ENCODE results near the gene LRRD1. TPM values are rescaled to one million over a fixed set of nuclear protein-coding genes. Genes with fewer than 3 reads are reported as not detected.
"Not testable (repeated sequence)": the region's sequence is repeated elsewhere in the genome, so short reads cannot be mapped to it uniquely, and the experiment has no call there.

Gene LRRD1
- total RNA-seq, 1 experiment from 2014 or later = not detected

- not testable (repeated sequence) for DNase-seq (ENCODE audit: low read depth)
Measured at GRCh38 chr7:92142791-92143190, 36.2 kb downstream of the LRRD1 start.

DNA sequence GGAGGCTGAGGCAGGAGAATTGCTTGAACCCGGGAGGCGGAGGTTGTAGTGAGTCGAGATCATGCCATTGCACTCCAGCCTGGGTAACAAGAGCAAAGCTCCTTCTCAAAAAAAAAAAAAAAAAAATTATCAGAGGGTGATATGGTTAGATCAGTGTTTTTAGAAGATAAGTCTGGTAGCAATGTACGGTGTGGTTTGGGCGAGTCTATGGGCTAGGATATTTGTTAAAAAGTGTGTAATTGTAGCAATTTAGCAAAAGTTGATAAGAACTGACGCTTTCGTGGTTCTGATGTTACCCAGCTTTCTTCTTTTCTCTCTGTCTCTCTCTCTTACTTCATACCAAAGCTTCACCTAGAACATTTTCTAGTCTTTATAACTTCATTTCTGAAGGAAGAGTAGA lies 37.8 kb downstream of the LRRD1 start:
- DNase-seq (ENCODE audit: low read depth) = no peak

- peak; percentile 72 for DNase-seq (ENCODE audit: low read depth)
Measured at GRCh38 chr7:92137557-92137956, 41.4 kb downstream of the LRRD1 start.

DNA sequence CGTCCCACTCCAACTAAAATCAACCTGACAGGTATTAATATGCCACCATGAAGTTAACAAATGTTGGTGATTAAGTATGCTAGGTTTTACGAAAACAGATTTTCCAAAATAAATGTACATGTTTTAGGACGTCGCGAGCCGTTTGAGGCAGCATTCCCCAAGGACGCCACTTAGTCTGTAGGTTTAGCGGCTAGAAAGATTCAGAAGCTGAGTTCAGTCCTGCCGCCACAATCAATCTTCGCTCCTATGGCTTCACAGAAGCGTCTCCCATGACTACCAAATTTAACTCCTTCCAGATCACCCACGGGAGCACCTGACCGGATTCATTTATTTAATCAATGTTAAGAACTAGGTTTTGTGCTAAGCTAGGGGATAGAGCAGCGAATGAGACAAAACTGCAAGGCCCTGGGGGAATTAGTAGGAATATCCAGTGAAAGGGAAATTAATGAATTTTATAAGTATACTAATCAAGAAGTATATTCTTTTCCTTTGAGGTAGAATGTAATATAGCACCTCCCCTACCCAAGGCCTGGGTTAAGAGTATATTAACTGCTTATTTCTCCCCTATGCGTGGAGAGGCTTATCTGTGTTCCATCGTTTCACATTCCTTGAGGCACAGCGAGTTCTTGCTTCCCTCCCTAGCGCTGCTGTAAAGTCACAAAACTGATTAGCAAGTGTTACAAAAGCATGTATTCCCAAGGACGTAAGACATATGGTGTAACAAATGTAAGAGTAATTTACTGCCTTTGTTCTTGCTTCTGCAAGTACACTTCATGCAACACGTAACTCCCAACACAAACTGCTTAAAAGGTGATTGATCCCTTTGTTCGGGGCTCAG lies 43.7 kb downstream of the LRRD1 start:
- peak; percentile 16 for DNase-seq (ENCODE audit: low read depth)

GRCh38 chr7:92134271-92135051 lies 44.5 kb downstream of the LRRD1 start, which contains the start of gene CYP51A1:
Gene CYP51A1, minus strand, starts transcription at chr7:92134477. Its CDS starts 113 bp downstream, at chr7:92134364.
- DNase-seq (ENCODE audit: low read depth) = peak; percentile 88

GRCh38 chr7:92133737-92134270 lies 45.1 kb downstream of the LRRD1 start:
- DNase-seq (ENCODE audit: low read depth) = peak; percentile 57

- peak; percentile 36 for DNase-seq (ENCODE audit: low read depth)
Measured at GRCh38 chr7:92133133-92133736, 45.7 kb downstream of the LRRD1 start.

- DNase-seq (ENCODE audit: low read depth) = no peak
Measured at GRCh38 chr7:92131764-92132330, 47.1 kb downstream of the LRRD1 start.

DNA sequence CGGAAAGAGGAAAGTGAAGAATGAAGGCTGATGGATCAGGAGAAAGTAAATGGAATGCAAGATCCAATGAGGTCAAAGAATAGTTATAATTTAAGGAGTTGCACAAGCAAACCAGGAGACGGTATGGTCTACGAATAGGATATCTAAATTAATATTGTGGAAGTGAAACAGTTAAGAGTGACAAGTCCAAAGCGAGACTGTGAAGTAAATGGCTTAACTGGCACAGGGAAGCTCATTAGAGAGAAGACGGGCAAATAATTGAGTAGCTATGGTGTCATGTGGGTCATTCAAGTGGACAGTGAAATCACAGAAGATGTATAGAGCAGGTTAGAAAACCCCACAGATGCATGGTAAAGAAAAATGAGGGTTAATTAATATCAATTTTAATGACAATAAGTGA lies 47.8 kb downstream of the LRRD1 start:
- no peak for DNase-seq (ENCODE audit: low read depth)

GRCh38 chr7:92121681-92122080 lies 57.3 kb downstream of the LRRD1 start:
- DNase-seq (ENCODE audit: low read depth) = no peak

DNA sequence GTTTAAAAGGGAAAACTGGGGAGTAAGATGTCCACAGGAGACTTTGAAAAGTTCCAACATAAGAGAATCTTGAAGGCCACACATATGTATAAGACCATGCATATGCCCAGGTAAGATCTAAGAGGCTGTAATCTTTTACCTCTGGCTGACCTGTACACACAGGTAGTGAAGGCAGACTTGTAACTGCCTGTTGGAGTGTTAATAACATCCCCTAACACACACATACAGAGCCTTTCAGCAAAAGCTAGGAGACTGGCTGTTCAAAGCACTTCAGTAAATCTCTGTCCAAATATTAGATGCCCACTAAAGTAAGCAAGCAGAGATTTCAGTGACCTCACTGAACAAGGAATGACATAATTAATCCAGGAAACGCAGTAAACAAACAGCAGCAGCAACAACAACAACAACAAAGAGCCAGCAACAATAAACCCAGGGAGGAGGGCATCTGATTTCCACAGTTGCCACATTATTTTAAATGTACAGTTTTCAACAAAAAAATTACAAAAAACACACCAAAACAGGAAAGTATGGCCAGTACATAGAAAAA lies 59.7 kb downstream of the LRRD1 start:
- no peak for DNase-seq (ENCODE audit: low read depth)

GRCh38 chr7:92116949-92117348 lies 62.0 kb downstream of the LRRD1 start:
- DNase-seq (ENCODE audit: low read depth) = no peak

- DNase-seq (ENCODE audit: low read depth) = no peak
Measured at GRCh38 chr7:92115821-92116220, 63.1 kb downstream of the LRRD1 start.

DNA sequence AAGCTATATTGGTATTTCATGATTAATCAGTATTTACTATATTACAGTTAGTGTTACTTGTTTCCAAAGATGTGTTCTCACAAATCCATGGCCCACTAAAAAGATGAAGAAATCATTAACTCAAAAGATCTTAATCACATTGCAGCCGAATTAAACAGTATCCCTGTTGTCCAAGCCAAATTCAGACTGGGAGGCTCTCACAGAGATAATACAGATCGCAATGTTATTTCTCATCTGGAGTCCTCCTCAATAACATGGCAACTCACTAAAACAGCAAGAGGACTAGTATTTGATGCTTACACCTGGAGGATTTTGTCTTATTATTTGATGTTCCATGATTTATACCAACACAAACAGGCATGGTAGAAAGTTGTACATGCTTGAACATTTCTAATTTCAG lies 68.1 kb downstream of the LRRD1 start:
- no peak for DNase-seq (ENCODE audit: low read depth)

- DNase-seq (ENCODE audit: low read depth) = no peak
Measured at GRCh38 chr7:92108821-92109220, 70.1 kb downstream of the LRRD1 start.

DNA sequence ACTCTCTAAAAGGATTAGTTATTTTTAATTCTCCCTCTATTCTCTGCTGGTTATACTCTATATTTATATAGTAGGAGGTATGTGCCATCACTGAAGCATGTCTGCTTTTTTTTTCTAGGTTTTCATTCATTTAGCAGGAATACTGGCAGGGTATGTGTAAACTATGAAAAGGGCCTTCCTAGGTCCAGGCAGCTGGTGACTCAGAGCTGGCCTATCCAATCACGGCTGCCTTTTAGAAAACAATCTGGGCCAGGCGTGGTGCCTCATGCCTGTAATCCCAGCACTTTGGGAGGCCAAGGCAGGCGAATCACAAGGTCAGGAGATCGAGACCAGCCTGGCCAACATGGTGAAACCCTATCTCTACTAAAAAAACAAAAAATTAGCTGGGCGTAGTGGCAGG lies 76.1 kb downstream of the LRRD1 start:
- DNase-seq (ENCODE audit: low read depth) = peak; percentile 35

GRCh38 chr7:92100534-92100933 lies 78.4 kb downstream of the LRRD1 start:
- DNase-seq (ENCODE audit: low read depth) = no peak

DNA sequence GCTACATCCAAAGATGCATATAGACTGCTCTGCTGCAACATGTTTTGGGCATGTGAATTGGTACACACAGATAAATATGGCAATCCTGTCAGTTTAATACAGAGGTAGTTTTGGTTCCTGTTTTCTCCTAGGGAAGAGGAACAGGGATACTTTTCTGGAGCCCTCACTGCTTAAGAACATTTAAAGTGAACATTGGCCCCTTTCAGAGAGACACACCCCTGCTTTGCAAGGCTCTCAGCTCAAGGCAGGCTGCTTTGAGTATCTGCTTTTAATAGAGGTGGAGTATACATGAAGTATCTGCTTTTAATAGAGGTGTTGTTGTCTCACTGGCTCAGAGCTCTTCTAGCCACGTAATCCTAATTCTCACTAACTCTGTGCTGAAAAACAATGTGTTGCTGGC lies 83.6 kb downstream of the LRRD1 start:
- DNase-seq (ENCODE audit: low read depth) = no peak

Data from M059J (cell line).